ENCODE data around the gene SEMA5A. TPM values are rescaled to one million over a fixed set of nuclear protein-coding genes. Genes with fewer than 3 reads are reported as not detected.

SEMA5A gene
- polyA plus RNA-seq, 1 donor from 2014 or later = 3.2 TPM

DNA sequence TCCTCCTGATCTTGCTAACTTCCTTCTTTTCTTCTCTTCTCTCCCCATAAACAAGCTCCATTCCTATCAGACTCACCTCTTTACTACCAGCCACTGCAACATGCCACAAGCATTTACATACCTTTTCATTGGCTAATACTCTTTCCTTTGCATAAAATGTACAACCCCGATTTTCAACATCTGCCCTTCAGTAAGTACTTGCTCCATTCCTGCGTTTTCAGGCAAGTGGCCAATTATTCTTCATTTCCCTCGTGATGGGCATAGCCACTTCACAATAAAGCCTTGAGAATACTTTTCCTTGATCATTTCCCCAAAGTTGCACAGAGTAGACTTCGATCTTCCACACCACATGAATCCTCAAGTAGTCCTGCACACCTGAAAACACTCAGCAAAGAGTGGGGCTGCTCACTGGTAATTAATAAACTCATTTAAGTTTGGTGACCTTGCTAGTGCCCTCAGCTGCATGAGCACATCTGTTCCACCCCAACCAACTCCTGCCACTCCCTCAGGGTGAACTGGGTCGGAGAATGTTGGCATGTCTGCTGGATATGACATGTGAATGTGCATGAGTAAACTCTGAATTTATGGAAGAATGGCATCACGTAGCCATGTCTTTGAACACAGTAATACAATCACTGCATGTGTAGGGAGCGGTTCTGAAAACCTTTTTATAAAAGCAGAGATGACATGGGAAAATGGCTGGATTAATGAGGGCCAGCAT, 535.8 kb downstream of the SEMA5A start:
- Histone ChIP-seq H3K27me3 (ENCODE audit: insufficient read depth, low read depth, low read length) (no peaks in the 10 kb centered on the region), H3K9ac (ENCODE audit: low read length) (no peak overlapping the region), H3K36me3 (ENCODE audit: insufficient read depth, low read length) (no peaks in the 10 kb centered on the region), H3K4me3 (ENCODE audit: low read length) (no peak overlapping the region), H3K4me2 (ENCODE audit: low read length) (no peak overlapping the region), H3K79me2 (replicated peaks; ENCODE audit: insufficient read depth, low read length) (no peaks in the 10 kb centered on the region), H2AFZ (ENCODE audit: low read depth, low read length) (no peak overlapping the region), H3K9me2 (ENCODE audit: insufficient read depth, low read length) (no peaks in the 10 kb centered on the region), H3K9me3 (ENCODE audit: low read length) (no peaks in the 10 kb centered on the region), H3K27ac (ENCODE audit: low read length) (no peak overlapping the region), H3F3A (ENCODE audit: insufficient read depth, low read length, poor library complexity, severe bottlenecking) (no peaks in the 10 kb centered on the region), H4K20me1 (ENCODE audit: insufficient read depth) (no peaks in the 10 kb centered on the region)
- no peak for TF ChIP-seq POLR2AphosphoS5 (IDR thresholded peaks at IDR 0.05)
- TF ChIP-seq, protein P1, sequence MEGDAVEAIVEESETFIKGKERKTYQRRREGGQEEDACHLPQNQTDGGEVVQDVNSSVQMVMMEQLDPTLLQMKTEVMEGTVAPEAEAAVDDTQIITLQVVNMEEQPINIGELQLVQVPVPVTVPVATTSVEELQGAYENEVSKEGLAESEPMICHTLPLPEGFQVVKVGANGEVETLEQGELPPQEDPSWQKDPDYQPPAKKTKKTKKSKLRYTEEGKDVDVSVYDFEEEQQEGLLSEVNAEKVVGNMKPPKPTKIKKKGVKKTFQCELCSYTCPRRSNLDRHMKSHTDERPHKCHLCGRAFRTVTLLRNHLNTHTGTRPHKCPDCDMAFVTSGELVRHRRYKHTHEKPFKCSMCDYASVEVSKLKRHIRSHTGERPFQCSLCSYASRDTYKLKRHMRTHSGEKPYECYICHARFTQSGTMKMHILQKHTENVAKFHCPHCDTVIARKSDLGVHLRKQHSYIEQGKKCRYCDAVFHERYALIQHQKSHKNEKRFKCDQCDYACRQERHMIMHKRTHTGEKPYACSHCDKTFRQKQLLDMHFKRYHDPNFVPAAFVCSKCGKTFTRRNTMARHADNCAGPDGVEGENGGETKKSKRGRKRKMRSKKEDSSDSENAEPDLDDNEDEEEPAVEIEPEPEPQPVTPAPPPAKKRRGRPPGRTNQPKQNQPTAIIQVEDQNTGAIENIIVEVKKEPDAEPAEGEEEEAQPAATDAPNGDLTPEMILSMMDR (IDR thresholded peaks at IDR 0.05; ENCODE audit: poor library complexity, severe bottlenecking) = no peak
- no peak for TF ChIP-seq SMC3 (conservative IDR thresholded peaks at IDR 0.05; ENCODE audit: poor library complexity)
- TF ChIP-seq TAF1 (IDR thresholded peaks at IDR 0.05; ENCODE audit: low read depth) = no peak
- no peak for TF ChIP-seq EP300 (conservative IDR thresholded peaks at IDR 0.05; ENCODE audit: poor library complexity, severe bottlenecking)
- TF ChIP-seq, protein P2, sequence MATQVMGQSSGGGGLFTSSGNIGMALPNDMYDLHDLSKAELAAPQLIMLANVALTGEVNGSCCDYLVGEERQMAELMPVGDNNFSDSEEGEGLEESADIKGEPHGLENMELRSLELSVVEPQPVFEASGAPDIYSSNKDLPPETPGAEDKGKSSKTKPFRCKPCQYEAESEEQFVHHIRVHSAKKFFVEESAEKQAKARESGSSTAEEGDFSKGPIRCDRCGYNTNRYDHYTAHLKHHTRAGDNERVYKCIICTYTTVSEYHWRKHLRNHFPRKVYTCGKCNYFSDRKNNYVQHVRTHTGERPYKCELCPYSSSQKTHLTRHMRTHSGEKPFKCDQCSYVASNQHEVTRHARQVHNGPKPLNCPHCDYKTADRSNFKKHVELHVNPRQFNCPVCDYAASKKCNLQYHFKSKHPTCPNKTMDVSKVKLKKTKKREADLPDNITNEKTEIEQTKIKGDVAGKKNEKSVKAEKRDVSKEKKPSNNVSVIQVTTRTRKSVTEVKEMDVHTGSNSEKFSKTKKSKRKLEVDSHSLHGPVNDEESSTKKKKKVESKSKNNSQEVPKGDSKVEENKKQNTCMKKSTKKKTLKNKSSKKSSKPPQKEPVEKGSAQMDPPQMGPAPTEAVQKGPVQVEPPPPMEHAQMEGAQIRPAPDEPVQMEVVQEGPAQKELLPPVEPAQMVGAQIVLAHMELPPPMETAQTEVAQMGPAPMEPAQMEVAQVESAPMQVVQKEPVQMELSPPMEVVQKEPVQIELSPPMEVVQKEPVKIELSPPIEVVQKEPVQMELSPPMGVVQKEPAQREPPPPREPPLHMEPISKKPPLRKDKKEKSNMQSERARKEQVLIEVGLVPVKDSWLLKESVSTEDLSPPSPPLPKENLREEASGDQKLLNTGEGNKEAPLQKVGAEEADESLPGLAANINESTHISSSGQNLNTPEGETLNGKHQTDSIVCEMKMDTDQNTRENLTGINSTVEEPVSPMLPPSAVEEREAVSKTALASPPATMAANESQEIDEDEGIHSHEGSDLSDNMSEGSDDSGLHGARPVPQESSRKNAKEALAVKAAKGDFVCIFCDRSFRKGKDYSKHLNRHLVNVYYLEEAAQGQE (IDR thresholded peaks at IDR 0.05; ENCODE audit: borderline replicate concordance) = no peak
- TF ChIP-seq MXI1 (conservative IDR thresholded peaks at IDR 0.05; ENCODE audit: poor library complexity, severe bottlenecking) = no peak
- TF ChIP-seq EZH2 (IDR thresholded peaks at IDR 0.05; ENCODE audit: borderline replicate concordance, insufficient read depth, low read length, poor library complexity, severe bottlenecking) = no peak
- TF ChIP-seq RAD21 (conservative IDR thresholded peaks at IDR 0.05) = no peak

DNA sequence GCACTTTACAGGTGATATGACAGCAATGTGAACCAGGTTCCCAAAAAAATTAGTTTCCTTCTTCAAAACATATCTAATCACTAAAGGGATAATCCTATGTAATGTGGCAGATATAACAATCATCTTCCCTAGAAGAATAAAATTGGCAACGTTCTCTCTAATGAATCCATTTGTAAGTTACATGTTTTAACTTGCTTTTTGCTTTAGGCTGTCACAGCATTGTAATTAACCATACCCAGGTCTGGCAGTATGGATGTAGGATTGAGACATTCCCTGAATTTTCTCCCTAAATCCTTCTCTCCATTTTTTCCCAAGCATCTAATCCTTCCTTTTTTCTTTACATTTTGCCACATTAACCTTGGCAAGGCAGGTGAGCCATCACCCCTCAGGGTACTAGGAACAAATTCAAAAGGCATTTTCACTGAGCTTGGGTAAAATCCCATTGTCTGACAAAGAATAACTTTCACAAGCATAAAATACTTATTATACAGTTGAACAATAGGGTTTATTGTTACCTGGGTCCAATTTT, 548.3 kb downstream of the SEMA5A start:
- Histone ChIP-seq H2AFZ (ENCODE audit: low read depth, low read length) (no peak overlapping the region), H3K4me2 (ENCODE audit: low read length) (no peak overlapping the region), H3K36me3 (ENCODE audit: insufficient read depth, low read length) (no peaks in the 10 kb centered on the region), H3K9me2 (ENCODE audit: insufficient read depth, low read length) (no peaks in the 10 kb centered on the region), H3K9me3 (ENCODE audit: low read length) (no peaks in the 10 kb centered on the region), H3F3A (ENCODE audit: insufficient read depth, low read length, poor library complexity, severe bottlenecking) (no peaks in the 10 kb centered on the region), H3K79me2 (replicated peaks; ENCODE audit: insufficient read depth, low read length) (no peaks in the 10 kb centered on the region), H3K27me3 (ENCODE audit: insufficient read depth, low read depth, low read length) (no peaks in the 10 kb centered on the region), H4K20me1 (ENCODE audit: insufficient read depth) (no peaks in the 10 kb centered on the region), H3K4me3 (ENCODE audit: low read length) (no peak overlapping the region), H3K9ac (ENCODE audit: low read length) (no peak overlapping the region), H3K27ac (ENCODE audit: low read length) (no peak overlapping the region)
- TF ChIP-seq EZH2 (IDR thresholded peaks at IDR 0.05; ENCODE audit: borderline replicate concordance, insufficient read depth, low read length, poor library complexity, severe bottlenecking) (no peak), TAF1 (IDR thresholded peaks at IDR 0.05; ENCODE audit: low read depth) (no peak), EP300 (conservative IDR thresholded peaks at IDR 0.05; ENCODE audit: poor library complexity, severe bottlenecking) (no peak), MXI1 (conservative IDR thresholded peaks at IDR 0.05; ENCODE audit: poor library complexity, severe bottlenecking) (no peak), RAD21 (conservative IDR thresholded peaks at IDR 0.05) (no peak), POLR2AphosphoS5 (IDR thresholded peaks at IDR 0.05) (no peak), SMC3 (conservative IDR thresholded peaks at IDR 0.05; ENCODE audit: poor library complexity) (no peak)
- TF ChIP-seq, protein P1 (IDR thresholded peaks at IDR 0.05; ENCODE audit: poor library complexity, severe bottlenecking) = no peak
- TF ChIP-seq, protein P2 (IDR thresholded peaks at IDR 0.05; ENCODE audit: borderline replicate concordance) = no peak
